Sigmoid colon (tissue), 7 donors: ENCODE measurements around the gene RPTOR. TPM values are rescaled to one million over a fixed set of nuclear protein-coding genes. Genes with fewer than 3 reads are reported as not detected.

Experiments used
- DNase-seq: peaks from one replicate; pipeline ENCODE4 v3.0.0-alpha.2; 2019
- H3K27ac ChIP-seq, 4 donors: fragments of 200-600 bp; sonication (generic); one replicate each; pipeline ENCODE4 v1.5.1; 2016 to 2019; ENCODE audit warnings: mild to moderate bottlenecking in 1 of 4
- H3K27me3 ChIP-seq, 3 donors: fragments of 200-600 bp; sonication (generic); one replicate each; pipeline ENCODE4 v1.5.1; 2019; ENCODE audit warnings: mild to moderate bottlenecking in 1 of 3
- H3K36me3 ChIP-seq, 4 donors: fragments of 200-600 bp; sonication (generic); one replicate each; pipeline ENCODE4 v1.5.1; 2016 to 2019
- H3K4me1 ChIP-seq, 4 donors: fragments of 200-600 bp; sonication (generic); one replicate each; pipeline ENCODE4 v1.5.1; 2017 to 2019
- H3K4me3 ChIP-seq, 4 donors: fragments of 200-600 bp; sonication (generic); one replicate each; pipeline ENCODE4 v1.5.1; 2017 to 2019; ENCODE audit warnings: mild to moderate bottlenecking in 2 of 4, moderate library complexity in 1 of 4
- H3K9me3 ChIP-seq, 4 donors: fragments of 200-600 bp in 3 of 4; sonication (generic) in 3 of 4; one replicate each; pipeline versions ENCODE4 v1.5.1 to v1.6.1; 2013 to 2019
- CTCF ChIP-seq, 4 experiments: fragments of 450-650 bp in 3 of 4; fragments of 200-600 bp in 1 of 4; IDR thresholded peaks; one replicate each; pipeline ENCODE4 v1.5.1; 2016 to 2019; ENCODE audit warnings: antibody characterized with exemption in 4 of 4, mild to moderate bottlenecking in 3 of 4, moderate library complexity in 2 of 4
- EP300 ChIP-seq, 4 donors: sonication (generic); formaldehyde crosslinking; IDR thresholded peaks; one replicate each; pipeline ENCODE4 v1.6.1; 2017; ENCODE audit warnings: antibody characterized with exemption in 4 of 4
- POLR2A ChIP-seq, 2 donors: fragments of 450-650 bp; IDR thresholded peaks; one replicate each; pipeline ENCODE4 v1.6.1; 2016; ENCODE audit warnings: antibody characterized with exemption in 2 of 2, mild to moderate bottlenecking in 2 of 2, moderate library complexity in 2 of 2
- POLR2AphosphoS5 ChIP-seq, 4 donors: sonication (generic); formaldehyde crosslinking; IDR thresholded peaks; one replicate each; pipeline ENCODE4 v1.6.1; 2017; ENCODE audit warnings: antibody characterized with exemption in 4 of 4
- WGBS, 2 donors: extraction: QIAGEN DNeasy Blood & Tissue Kit; methylation state at CpG; one replicate each; pipeline ENCODE4 v1.1.7; 2013; 5-methylcytosine and 5-hydroxymethylcytosine counted together
- intact Hi-C: fragments of 100-400 bp; cut with DNase I; formaldehyde crosslinking; loops from one replicate; pipeline ENCODE4 v1.15.1; 2023
- polyA plus RNA-seq, 3 donors: library from polyadenylated mRNA; stranded (reverse); fragments of 200-250 nt; gene quantifications; one replicate each; pipeline ENCODE4 v1.2.3, GENCODE V29; 2013
- total RNA-seq, 4 donors: library from RNA; depleted of rRNA; stranded (reverse); fragments of >200 nt; gene quantifications; one replicate each; pipeline ENCODE4 v1.1.0, GENCODE V29; 2016
- donor health status: healthy with polysubstance abuse.
- donor health status: Bipolar disorder and iron deficiency.
- donor health status: healthy.

The RPTOR gene
- total and polyA plus RNA-seq, 7 donors, result 3.7 to 68.7 (median 22.9) TPM

GRCh38 chr17:80676096-80676466 lies 131.4 kb downstream of the RPTOR start:
- intact Hi-C loops, result no loop called here
- no peak for DNase-seq
- Histone ChIP-seq H3K4me3 (no peak overlapping the region), H3K9me3 (no peaks in the 10 kb centered on the region), H3K4me1 (peaks cover 0 to 5% (median 2%) of the 10 kb centered on the region in 4 donors), H3K27me3 (no peaks in the 10 kb centered on the region), H3K27ac (no peak overlapping the region), H3K36me3 (no peaks in the 10 kb centered on the region)
- no peak for TF ChIP-seq POLR2A (IDR thresholded peaks at IDR 0.05)
- no peak for TF ChIP-seq POLR2AphosphoS5 (IDR thresholded peaks at IDR 0.05)
- no peak for TF ChIP-seq EP300 (IDR thresholded peaks at IDR 0.05)
- no peak for TF ChIP-seq CTCF (IDR thresholded peaks at IDR 0.05)
- WGBS, 2 donors, result 94 to 96% methylated on average over 7 of the region's 7 CpGs

- Histone ChIP-seq H3K27ac (no peak overlapping the region), H3K36me3 (no peaks in the 10 kb centered on the region), H3K4me1 (peaks cover 0 to 5% (median 2%) of the 10 kb centered on the region in 4 donors), H3K4me3 (no peak overlapping the region), H3K9me3 (no peaks in the 10 kb centered on the region), H3K27me3 (no peaks in the 10 kb centered on the region)
- WGBS, 2 donors, result 89 to 91% methylated on average over 9 of the region's 9 CpGs
- intact Hi-C loops, result no loop called here
- no peak for DNase-seq
- TF ChIP-seq CTCF (IDR thresholded peaks at IDR 0.05), result no peak
- no peak for TF ChIP-seq POLR2A (IDR thresholded peaks at IDR 0.05)
- TF ChIP-seq POLR2AphosphoS5 (IDR thresholded peaks at IDR 0.05), result no peak
- TF ChIP-seq EP300 (IDR thresholded peaks at IDR 0.05), result no peak
These were observed 131.9 kb downstream of the RPTOR start for GRCh38 chr17:80676564-80676963.

GRCh38 chr17:80677214-80677756 lies 132.6 kb downstream of the RPTOR start:
- TF ChIP-seq POLR2AphosphoS5 (IDR thresholded peaks at IDR 0.05), result no peak
- no peak for TF ChIP-seq POLR2A (IDR thresholded peaks at IDR 0.05)
- TF ChIP-seq EP300 (IDR thresholded peaks at IDR 0.05), result no peak
- no peak for TF ChIP-seq CTCF (IDR thresholded peaks at IDR 0.05)
- Histone ChIP-seq H3K9me3 (no peaks in the 10 kb centered on the region), H3K36me3 (no peaks in the 10 kb centered on the region), H3K4me3 (no peak overlapping the region), H3K4me1 (peaks cover 0 to 5% (median 2%) of the 10 kb centered on the region in 4 donors), H3K27me3 (no peaks in the 10 kb centered on the region), H3K27ac (no peak overlapping the region)
- WGBS, 2 donors, result 70 to 82% methylated on average over 3 of the region's 3 CpGs
- intact Hi-C loops, result no loop called here
- DNase-seq, result no peak

- Histone ChIP-seq H3K9me3 (no peaks in the 10 kb centered on the region), H3K4me1 (peaks cover 0 to 5% (median 2%) of the 10 kb centered on the region in 4 donors), H3K36me3 (no peaks in the 10 kb centered on the region), H3K4me3 (no peak overlapping the region), H3K27ac (no peak overlapping the region), H3K27me3 (no peaks in the 10 kb centered on the region)
- DNase-seq, result no peak
- TF ChIP-seq POLR2A (IDR thresholded peaks at IDR 0.05) (no peak), EP300 (IDR thresholded peaks at IDR 0.05) (no peak), CTCF (IDR thresholded peaks at IDR 0.05) (no peak)
- intact Hi-C loops, result no loop called here
- 92 to 97% methylated on average over 3 of the region's 3 CpGs for WGBS, 2 donors
These were observed 135.2 kb downstream of the RPTOR start for GRCh38 chr17:80679816-80680215.

- DNase-seq, result no peak
- Histone ChIP-seq H3K36me3 (no peaks in the 10 kb centered on the region), H3K27me3 (no peaks in the 10 kb centered on the region), H3K9me3 (no peaks in the 10 kb centered on the region), H3K27ac (no peak overlapping the region), H3K4me3 (no peak overlapping the region), H3K4me1 (peaks cover 0 to 5% (median 2%) of the 10 kb centered on the region in 4 donors)
- intact Hi-C loops, result no loop called here
- TF ChIP-seq EP300 (IDR thresholded peaks at IDR 0.05), result no peak
- no peak for TF ChIP-seq CTCF (IDR thresholded peaks at IDR 0.05)
- TF ChIP-seq POLR2AphosphoS5 (IDR thresholded peaks at IDR 0.05), result no peak
- no peak for TF ChIP-seq POLR2A (IDR thresholded peaks at IDR 0.05)
- 96 to 98% methylated on average over 18 of the region's 18 CpGs for WGBS, 2 donors
These were observed 136.6 kb downstream of the RPTOR start for GRCh38 chr17:80681215-80681614.
